Endothelial cell (in vitro differentiated cells): ENCODE measurements around the gene ZMYM5. TPM values are rescaled to one million over a fixed set of nuclear protein-coding genes. Genes with fewer than 3 reads are reported as not detected.
"Not testable (repeated sequence)": the region's sequence is repeated elsewhere in the genome, so short reads cannot be mapped to it uniquely, and the experiment has no call there.

Experiments
- DNase-seq: peaks from one replicate; pipeline ENCODE4 v3.0.0; 2021; ENCODE audit warnings: low spot score
- H3K27ac Mint-ChIP-seq: one replicate; pipeline ENCODE4 v1.8.0; 2021; ENCODE audit warnings: mixed read lengths, inconsistent platforms; ENCODE audit not compliant: unreplicated experiment
- H3K27me3 Mint-ChIP-seq: one replicate; pipeline ENCODE4 v1.8.0; 2021; ENCODE audit warnings: mild to moderate bottlenecking, moderate library complexity, mixed read lengths, inconsistent platforms; ENCODE audit not compliant: unreplicated experiment
- H3K36me3 Mint-ChIP-seq: one replicate; pipeline ENCODE4 v1.8.0; 2021; ENCODE audit warnings: mild to moderate bottlenecking, low read depth, mixed read lengths, inconsistent platforms; ENCODE audit not compliant: unreplicated experiment
- H3K4me1 Mint-ChIP-seq: one replicate; pipeline ENCODE4 v1.8.0; 2021; ENCODE audit warnings: mild to moderate bottlenecking, mixed read lengths, inconsistent platforms; ENCODE audit not compliant: unreplicated experiment
- H3K4me3 Mint-ChIP-seq: one replicate; pipeline ENCODE4 v1.8.0; 2021; ENCODE audit warnings: mild to moderate bottlenecking, mixed read lengths, inconsistent platforms; ENCODE audit not compliant: unreplicated experiment
- H3K9me3 Mint-ChIP-seq: one replicate; pipeline ENCODE4 v1.8.0; 2021; ENCODE audit warnings: mixed read lengths, inconsistent platforms; ENCODE audit not compliant: unreplicated experiment
- total RNA-seq: library from RNA; stranded (reverse); fragmentation: NEBNext Ultra II Directional; extraction: Animal tissue kit (Norgen Biotek cat#: 25700); gene quantifications from one replicate; pipeline ENCODE4 v1.2.1, GENCODE V29; 2021; ENCODE audit not compliant: unreplicated experiment
- TF ChIP-seq, protein P1 (sequence below): fragments of 200-600 bp; sonication (generic); IDR thresholded peaks from one replicate; pipeline ENCODE4 v1.5.0; 2021; ENCODE audit warnings: antibody characterized with exemption; ENCODE audit not compliant: unreplicated experiment

Gene ZMYM5
- total RNA-seq, 1 donor from 2014 or later, result 17.3 TPM

DNA sequence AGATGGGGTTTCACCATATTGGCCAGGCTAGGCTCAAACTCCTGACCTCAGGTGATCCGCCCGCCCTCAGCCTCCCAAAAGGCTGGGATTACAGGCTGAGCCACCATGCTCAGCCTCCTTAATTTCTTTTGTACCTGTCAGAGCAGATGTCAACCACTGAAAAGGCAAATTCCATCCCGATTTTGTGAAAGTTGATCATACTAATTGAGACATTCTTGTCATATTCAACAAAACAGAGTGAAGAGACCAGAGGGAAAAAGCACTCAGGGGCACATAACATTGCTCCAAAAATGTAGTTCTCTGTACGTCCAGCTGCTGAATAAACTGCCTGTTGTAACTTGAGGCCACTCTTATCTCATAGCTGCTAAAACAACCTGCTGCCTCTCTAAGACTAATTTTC, 53.3 kb downstream of the ZMYM5 start:
- H3K27ac Mint-ChIP-seq, result no peak overlapping the region
- H3K4me3 Mint-ChIP-seq, result no peak overlapping the region
- TF ChIP-seq, protein P1, sequence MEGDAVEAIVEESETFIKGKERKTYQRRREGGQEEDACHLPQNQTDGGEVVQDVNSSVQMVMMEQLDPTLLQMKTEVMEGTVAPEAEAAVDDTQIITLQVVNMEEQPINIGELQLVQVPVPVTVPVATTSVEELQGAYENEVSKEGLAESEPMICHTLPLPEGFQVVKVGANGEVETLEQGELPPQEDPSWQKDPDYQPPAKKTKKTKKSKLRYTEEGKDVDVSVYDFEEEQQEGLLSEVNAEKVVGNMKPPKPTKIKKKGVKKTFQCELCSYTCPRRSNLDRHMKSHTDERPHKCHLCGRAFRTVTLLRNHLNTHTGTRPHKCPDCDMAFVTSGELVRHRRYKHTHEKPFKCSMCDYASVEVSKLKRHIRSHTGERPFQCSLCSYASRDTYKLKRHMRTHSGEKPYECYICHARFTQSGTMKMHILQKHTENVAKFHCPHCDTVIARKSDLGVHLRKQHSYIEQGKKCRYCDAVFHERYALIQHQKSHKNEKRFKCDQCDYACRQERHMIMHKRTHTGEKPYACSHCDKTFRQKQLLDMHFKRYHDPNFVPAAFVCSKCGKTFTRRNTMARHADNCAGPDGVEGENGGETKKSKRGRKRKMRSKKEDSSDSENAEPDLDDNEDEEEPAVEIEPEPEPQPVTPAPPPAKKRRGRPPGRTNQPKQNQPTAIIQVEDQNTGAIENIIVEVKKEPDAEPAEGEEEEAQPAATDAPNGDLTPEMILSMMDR, result no peak
- no peaks in the 10 kb centered on the region for H3K4me1 Mint-ChIP-seq
- peaks cover 1% of the 10 kb centered on the region for H3K27me3 Mint-ChIP-seq
- H3K9me3 Mint-ChIP-seq, result no peaks in the 10 kb centered on the region
- no peak for DNase-seq
- H3K36me3 Mint-ChIP-seq, result peaks cover 3% of the 10 kb centered on the region

DNA sequence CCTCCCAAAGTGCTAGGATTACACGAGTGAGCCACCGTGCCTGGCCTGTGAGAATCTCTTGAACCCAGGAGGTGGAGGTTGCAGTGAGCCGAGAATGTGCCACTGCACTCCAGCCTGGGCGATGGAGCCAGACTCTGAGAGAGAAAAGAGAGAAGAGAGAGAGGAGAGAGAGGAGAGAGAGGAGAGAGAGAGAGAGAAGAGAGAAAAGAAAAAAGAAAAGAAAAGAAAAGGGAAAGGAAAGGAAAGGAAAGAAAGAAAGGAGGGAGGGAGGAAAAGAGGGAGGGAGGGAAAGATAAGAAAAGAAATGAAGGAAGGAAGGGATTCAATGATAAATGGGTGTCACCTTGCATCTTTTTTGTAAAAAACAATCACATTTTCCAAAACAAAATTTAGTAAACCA, 57.7 kb downstream of the ZMYM5 start:
- H3K27ac Mint-ChIP-seq, result no peak overlapping the region
- H3K4me1 Mint-ChIP-seq, result no peaks in the 10 kb centered on the region
- H3K4me3 Mint-ChIP-seq, result no peak overlapping the region
- TF ChIP-seq, protein P1, result no peak
- H3K27me3 Mint-ChIP-seq, result no peaks in the 10 kb centered on the region
- no peak for DNase-seq
- no peaks in the 10 kb centered on the region for H3K36me3 Mint-ChIP-seq
- no peaks in the 10 kb centered on the region for H3K9me3 Mint-ChIP-seq

DNA sequence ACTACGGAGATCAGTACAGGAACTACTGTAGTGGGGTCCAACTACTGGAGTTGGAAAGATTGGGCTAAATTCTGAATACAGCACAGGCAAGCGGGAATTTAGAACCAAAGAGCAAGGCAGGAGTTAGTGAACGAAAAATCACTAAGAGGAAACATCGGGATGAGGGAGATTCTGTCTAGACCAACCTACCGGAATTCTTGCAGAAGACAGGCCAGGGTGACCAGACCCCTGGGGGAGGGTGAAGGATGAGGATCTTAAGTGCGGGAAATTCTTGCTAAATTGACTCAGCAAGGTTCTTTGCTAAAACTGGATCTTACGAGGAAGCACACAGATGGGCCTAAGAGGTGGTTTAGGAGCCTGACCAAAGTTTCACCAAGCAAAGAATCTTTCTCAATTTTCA, 67.5 kb downstream of the ZMYM5 start:
- H3K4me3 Mint-ChIP-seq, result no peak overlapping the region
- H3K4me1 Mint-ChIP-seq, result peaks cover 2% of the 10 kb centered on the region
- no peaks in the 10 kb centered on the region for H3K9me3 Mint-ChIP-seq
- no peaks in the 10 kb centered on the region for H3K36me3 Mint-ChIP-seq
- TF ChIP-seq, protein P1, result no peak
- no peaks in the 10 kb centered on the region for H3K27me3 Mint-ChIP-seq
- no peak overlapping the region for H3K27ac Mint-ChIP-seq
- DNase-seq, result no peak

DNA sequence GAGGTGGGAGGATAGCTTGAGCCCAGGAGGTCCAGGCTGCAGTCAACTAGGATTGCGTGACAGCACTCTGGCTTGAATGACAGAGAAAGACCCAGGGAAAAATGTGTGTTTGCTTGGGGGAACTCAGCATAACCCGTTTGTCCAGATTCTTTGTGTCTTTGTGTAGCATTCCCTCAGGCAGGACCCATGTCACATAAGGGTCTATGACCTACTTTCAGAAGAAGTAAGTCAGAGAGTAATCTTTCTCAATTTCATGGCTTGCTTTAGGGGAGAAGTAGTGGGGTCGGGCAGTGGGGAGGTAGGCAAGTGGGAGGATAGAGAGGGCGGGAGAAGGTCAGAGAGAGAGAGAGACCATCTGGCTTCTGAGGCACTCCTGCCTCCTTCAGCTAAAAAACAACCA, 68.8 kb downstream of the ZMYM5 start:
- no peaks in the 10 kb centered on the region for H3K36me3 Mint-ChIP-seq
- H3K4me3 Mint-ChIP-seq, result no peak overlapping the region
- H3K27me3 Mint-ChIP-seq, result no peaks in the 10 kb centered on the region
- no peak overlapping the region for H3K27ac Mint-ChIP-seq
- no peaks in the 10 kb centered on the region for H3K9me3 Mint-ChIP-seq
- no peak for DNase-seq
- H3K4me1 Mint-ChIP-seq, result peaks cover 2% of the 10 kb centered on the region
- TF ChIP-seq, protein P1, result no peak

DNA sequence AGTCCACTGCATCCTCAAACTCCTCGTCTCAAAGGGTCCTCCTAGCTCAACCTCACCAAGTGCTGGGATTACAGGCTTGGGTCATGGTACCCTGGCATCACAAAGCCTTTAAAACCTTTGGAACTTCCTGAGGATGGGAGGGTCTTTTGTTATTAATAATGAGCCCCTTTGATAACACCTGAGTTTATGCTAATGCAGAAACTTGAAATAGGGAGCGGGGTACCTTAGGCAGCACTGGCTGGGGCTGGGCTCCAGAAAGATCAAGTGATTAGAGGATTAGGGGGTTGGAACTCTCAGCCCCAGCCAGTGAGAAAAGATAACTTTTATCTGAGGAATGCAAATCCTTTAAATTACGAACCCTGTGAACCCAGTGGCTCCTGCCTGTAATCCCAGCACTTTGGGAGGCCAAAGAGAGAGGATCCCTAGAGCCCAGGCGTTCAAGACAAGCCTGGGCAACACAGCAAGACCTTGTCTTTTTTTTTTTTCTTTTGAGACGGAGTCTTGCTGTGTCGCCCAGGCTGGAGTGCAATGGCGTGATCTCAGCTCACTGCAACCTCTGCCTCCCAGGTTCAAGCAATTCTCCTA, 71.4 kb downstream of the ZMYM5 start:
- no peaks in the 10 kb centered on the region for H3K9me3 Mint-ChIP-seq
- no peak overlapping the region for H3K27ac Mint-ChIP-seq
- TF ChIP-seq, protein P1, result no peak
- no peaks in the 10 kb centered on the region for H3K27me3 Mint-ChIP-seq
- no peak overlapping the region for H3K4me3 Mint-ChIP-seq
- no peak for DNase-seq
- H3K4me1 Mint-ChIP-seq, result peaks cover 2% of the 10 kb centered on the region
- H3K36me3 Mint-ChIP-seq, result no peaks in the 10 kb centered on the region

DNA sequence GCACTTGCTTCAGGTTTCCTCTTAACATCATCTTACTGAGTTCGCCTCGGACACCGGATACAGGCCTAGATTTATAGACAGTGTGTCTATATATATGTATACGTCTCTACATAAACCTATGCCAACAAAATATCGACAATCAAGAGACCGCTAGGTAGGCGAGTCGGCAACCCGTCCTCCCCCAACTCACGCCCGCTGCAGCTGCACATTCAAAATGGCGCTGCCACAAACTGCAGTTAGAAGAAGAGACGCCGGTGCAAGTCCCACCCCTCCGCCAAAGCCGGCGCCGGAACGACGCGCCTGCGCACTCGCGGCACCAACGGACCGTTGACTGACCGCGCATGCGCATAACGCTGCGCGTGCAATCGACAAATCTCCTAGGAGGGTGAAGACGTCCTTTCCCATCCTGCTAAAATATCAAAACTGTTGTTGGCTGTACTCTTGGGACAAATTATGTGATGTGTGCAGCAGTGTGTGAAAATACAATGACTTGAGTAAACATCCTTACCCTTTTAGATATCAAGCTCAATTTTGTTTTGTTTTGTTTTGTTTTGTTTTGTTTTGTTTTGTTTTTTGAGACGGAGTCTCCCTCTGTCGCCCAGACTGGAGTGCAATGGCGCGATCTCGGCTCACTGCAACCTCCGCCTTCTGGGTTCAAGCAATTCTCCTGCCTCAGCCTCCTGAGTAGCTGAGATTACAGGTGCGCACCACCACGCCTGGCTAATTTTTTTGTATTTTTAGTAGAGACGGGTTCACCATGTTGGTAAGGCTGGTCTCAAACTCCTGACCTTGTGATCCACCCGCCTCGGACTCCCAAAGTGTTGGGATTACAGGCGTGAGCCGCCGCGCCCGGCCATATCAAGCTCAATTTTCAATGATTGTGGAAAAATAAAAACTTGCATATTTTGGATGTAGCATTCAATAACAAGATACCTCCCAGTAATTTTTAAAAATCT, 80.4 kb downstream of the ZMYM5 start, which contains the start of gene PSPC1:
TSS of gene PSPC1 (minus strand) at position 219 of the 956 bp plus-strand sequence. CDS start at position 31, 188 bp downstream.
- H3K36me3 Mint-ChIP-seq, result peaks cover 12% of the 10 kb centered on the region

More for the DNA sequence above, 80.4 kb downstream of the ZMYM5 start, which contains the start of gene PSPC1:
- not testable (repeated sequence) for H3K27me3 Mint-ChIP-seq, H3K4me1 Mint-ChIP-seq, H3K9me3 Mint-ChIP-seq
- Mint-ChIP-seq H3K27ac (peak within 1 kb of the TSS; percentile 90), H3K4me3 (peak within 1 kb of the TSS; percentile 95)
- peak; percentile 98 for DNase-seq
